Astrocyte (in vitro differentiated cells and primary cell): ENCODE results near the gene PRIMA1.

Experiments used
- CTCF ChIP-seq: IDR thresholded peaks from 2 replicates; pipeline ENCODE4 v1.5.1; 2011; ENCODE audit warnings: low read depth, mild to moderate bottlenecking, inconsistent platforms, low read length, moderate library complexity; ENCODE audit not compliant: insufficient read depth
- EZH2 ChIP-seq: IDR thresholded peaks from 2 replicates; pipeline ENCODE4 v1.6.1; 2012; ENCODE audit warnings: mild to moderate bottlenecking, low read length, inconsistent platforms; ENCODE audit not compliant: insufficient read depth

GRCh38 chr14:93725002-93725582 is 63.2 kb downstream of the PRIMA1 start:
- TF ChIP-seq CTCF, result no peak
- no peak for TF ChIP-seq EZH2
